ENCODE results near the gene C3orf38. TPM values are rescaled to one million over a fixed set of nuclear protein-coding genes. Genes with fewer than 3 reads are reported as not detected.
A peak's percentile ranks its signal among the peaks of the same experiment; 100 is the strongest.
"Not testable (repeated sequence)": the region's sequence is repeated elsewhere in the genome, so short reads cannot be mapped to it uniquely, and the experiment has no call there.

Gene C3orf38
- 20.3 and 24.5 TPM in 2 replicates for total RNA-seq (2012; rRNA removed)

GRCh38 chr3:88149509-88150362, at the start of gene C3orf38:
Gene C3orf38 (plus strand): TSS chr3:88149959. CDS start chr3:88150053, 94 bp downstream.
- no peaks in the 10 kb centered on the region for H3K27me3 ChIP-seq (ENCODE audit: control insufficient read depth, insufficient read depth, low read length)
- no peaks in the 10 kb centered on the region for H3K9me3 ChIP-seq (replicated peaks; ENCODE audit: low read length)
- peak within 1 kb of the TSS; percentile 97 for H3K4me3 ChIP-seq (ENCODE audit: low read length)
- peak within 1 kb of the TSS; percentile 96 for H3K9ac ChIP-seq (ENCODE audit: low read depth, low read length)
- H3K36me3 ChIP-seq (ENCODE audit: insufficient read depth, low read length) = peaks cover 8% of the 10 kb centered on the region
- peaks cover 9% of the 10 kb centered on the region for H3K4me1 ChIP-seq (ENCODE audit: control insufficient read depth, insufficient read depth, low read length)
- peak within 1 kb of the TSS; percentile 92 for H3K4me2 ChIP-seq (ENCODE audit: low read length)

GRCh38 chr3:88101142-88101541, 48.6 kb upstream of the C3orf38 start:
- peaks cover 4% of the 10 kb centered on the region for H3K36me3 ChIP-seq (ENCODE audit: insufficient read depth, low read length)
- no peak overlapping the region for H3K4me2 ChIP-seq (ENCODE audit: low read length)
- H3K4me3 ChIP-seq (ENCODE audit: low read length) = no peak overlapping the region
- H3K9ac ChIP-seq (ENCODE audit: low read depth, low read length) = no peak overlapping the region
- H3K27me3 ChIP-seq (ENCODE audit: control insufficient read depth, insufficient read depth, low read length) = no peaks in the 10 kb centered on the region
- H3K4me1 ChIP-seq (ENCODE audit: control insufficient read depth, insufficient read depth, low read length) = peaks cover 5% of the 10 kb centered on the region
- no peaks in the 10 kb centered on the region for H3K9me3 ChIP-seq (replicated peaks; ENCODE audit: low read length)

- Histone ChIP-seq H3K4me1 (ENCODE audit: control insufficient read depth, insufficient read depth, low read length) (peaks cover 5% of the 10 kb centered on the region), H3K4me3 (ENCODE audit: low read length) (no peak overlapping the region), H3K9ac (ENCODE audit: low read depth, low read length) (no peak overlapping the region), H3K27me3 (ENCODE audit: control insufficient read depth, insufficient read depth, low read length) (no peaks in the 10 kb centered on the region), H3K9me3 (replicated peaks; ENCODE audit: low read length) (no peaks in the 10 kb centered on the region), H3K4me2 (ENCODE audit: low read length) (no peak overlapping the region), H3K36me3 (ENCODE audit: insufficient read depth, low read length) (no peaks in the 10 kb centered on the region)
Measured at GRCh38 chr3:88105325-88105724, 44.4 kb upstream of the C3orf38 start.

- Histone ChIP-seq H3K9me3 (replicated peaks; ENCODE audit: low read length) (no peaks in the 10 kb centered on the region), H3K4me2 (ENCODE audit: low read length) (no peak overlapping the region), H3K27me3 (ENCODE audit: control insufficient read depth, insufficient read depth, low read length) (no peaks in the 10 kb centered on the region), H3K36me3 (ENCODE audit: insufficient read depth, low read length) (peaks cover 13% of the 10 kb centered on the region), H3K9ac (ENCODE audit: low read depth, low read length) (no peak overlapping the region), H3K4me1 (ENCODE audit: control insufficient read depth, insufficient read depth, low read length) (no peaks in the 10 kb centered on the region), H3K4me3 (ENCODE audit: low read length) (no peak overlapping the region)
Measured at GRCh38 chr3:88112289-88112688, 37.5 kb upstream of the C3orf38 start.

- peaks cover 17% of the 10 kb centered on the region for H3K36me3 ChIP-seq (ENCODE audit: insufficient read depth, low read length)
- no peak overlapping the region for H3K9ac ChIP-seq (ENCODE audit: low read depth, low read length)
- peaks cover 3% of the 10 kb centered on the region for H3K4me1 ChIP-seq (ENCODE audit: control insufficient read depth, insufficient read depth, low read length)
- H3K4me2 ChIP-seq (ENCODE audit: low read length) = peak overlapping the region; percentile 7
- no peak overlapping the region for H3K4me3 ChIP-seq (ENCODE audit: low read length)
- H3K9me3 ChIP-seq (replicated peaks; ENCODE audit: low read length) = no peaks in the 10 kb centered on the region
- H3K27me3 ChIP-seq (ENCODE audit: control insufficient read depth, insufficient read depth, low read length) = no peaks in the 10 kb centered on the region
Measured at GRCh38 chr3:88113311-88114162, 36.2 kb upstream of the C3orf38 start.

- no peak overlapping the region for H3K4me2 ChIP-seq (ENCODE audit: low read length)
- H3K4me3 ChIP-seq (ENCODE audit: low read length) = no peak overlapping the region
- H3K4me1 ChIP-seq (ENCODE audit: control insufficient read depth, insufficient read depth, low read length) = peaks cover 3% of the 10 kb centered on the region
- H3K9me3 ChIP-seq (replicated peaks; ENCODE audit: low read length) = no peaks in the 10 kb centered on the region
- no peak overlapping the region for H3K9ac ChIP-seq (ENCODE audit: low read depth, low read length)
- no peaks in the 10 kb centered on the region for H3K27me3 ChIP-seq (ENCODE audit: control insufficient read depth, insufficient read depth, low read length)
- peaks cover 17% of the 10 kb centered on the region for H3K36me3 ChIP-seq (ENCODE audit: insufficient read depth, low read length)
Measured at GRCh38 chr3:88114878-88115549, 34.7 kb upstream of the C3orf38 start.

- Histone ChIP-seq H3K4me1 (ENCODE audit: control insufficient read depth, insufficient read depth, low read length) (peaks cover 3% of the 10 kb centered on the region), H3K9ac (ENCODE audit: low read depth, low read length) (no peak overlapping the region), H3K9me3 (replicated peaks; ENCODE audit: low read length) (no peaks in the 10 kb centered on the region), H3K4me3 (ENCODE audit: low read length) (no peak overlapping the region), H3K36me3 (ENCODE audit: insufficient read depth, low read length) (peaks cover 17% of the 10 kb centered on the region), H3K4me2 (ENCODE audit: low read length) (no peak overlapping the region), H3K27me3 (ENCODE audit: control insufficient read depth, insufficient read depth, low read length) (no peaks in the 10 kb centered on the region)
Measured at GRCh38 chr3:88117683-88118082, 32.1 kb upstream of the C3orf38 start.

- H3K27me3 ChIP-seq (ENCODE audit: control insufficient read depth, insufficient read depth, low read length); H3K9me3 ChIP-seq (replicated peaks; ENCODE audit: low read length); H3K9ac ChIP-seq (ENCODE audit: low read depth, low read length); H3K4me2 ChIP-seq (ENCODE audit: low read length); H3K4me3 ChIP-seq (ENCODE audit: low read length); H3K4me1 ChIP-seq (ENCODE audit: control insufficient read depth, insufficient read depth, low read length): not testable (repeated sequence)
- H3K36me3 ChIP-seq (ENCODE audit: insufficient read depth, low read length) = peaks cover 17% of the 10 kb centered on the region
Measured at GRCh38 chr3:88118603-88119002, 31.2 kb upstream of the C3orf38 start.

GRCh38 chr3:88123526-88123925, 26.2 kb upstream of the C3orf38 start:
- H3K4me1 ChIP-seq (ENCODE audit: control insufficient read depth, insufficient read depth, low read length) = no peaks in the 10 kb centered on the region
- no peak overlapping the region for H3K4me2 ChIP-seq (ENCODE audit: low read length)
- H3K27me3 ChIP-seq (ENCODE audit: control insufficient read depth, insufficient read depth, low read length) = no peaks in the 10 kb centered on the region
- H3K4me3 ChIP-seq (ENCODE audit: low read length) = no peak overlapping the region
- no peaks in the 10 kb centered on the region for H3K36me3 ChIP-seq (ENCODE audit: insufficient read depth, low read length)
- no peaks in the 10 kb centered on the region for H3K9me3 ChIP-seq (replicated peaks; ENCODE audit: low read length)
- H3K9ac ChIP-seq (ENCODE audit: low read depth, low read length) = no peak overlapping the region

- H3K36me3 ChIP-seq (ENCODE audit: insufficient read depth, low read length) = peaks cover 12% of the 10 kb centered on the region
- no peak overlapping the region for H3K9ac ChIP-seq (ENCODE audit: low read depth, low read length)
- no peak overlapping the region for H3K4me2 ChIP-seq (ENCODE audit: low read length)
- peaks cover 17% of the 10 kb centered on the region for H3K4me1 ChIP-seq (ENCODE audit: control insufficient read depth, insufficient read depth, low read length)
- no peak overlapping the region for H3K4me3 ChIP-seq (ENCODE audit: low read length)
- H3K27me3 ChIP-seq (ENCODE audit: control insufficient read depth, insufficient read depth, low read length) = no peaks in the 10 kb centered on the region
- no peaks in the 10 kb centered on the region for H3K9me3 ChIP-seq (replicated peaks; ENCODE audit: low read length)
Measured at GRCh38 chr3:88131695-88132094, 18.1 kb upstream of the C3orf38 start.

- Histone ChIP-seq H3K36me3 (ENCODE audit: insufficient read depth, low read length) (peaks cover 20% of the 10 kb centered on the region), H3K4me1 (ENCODE audit: control insufficient read depth, insufficient read depth, low read length) (peaks cover 22% of the 10 kb centered on the region), H3K4me2 (ENCODE audit: low read length) (no peak overlapping the region), H3K9me3 (replicated peaks; ENCODE audit: low read length) (no peaks in the 10 kb centered on the region), H3K27me3 (ENCODE audit: control insufficient read depth, insufficient read depth, low read length) (no peaks in the 10 kb centered on the region), H3K4me3 (ENCODE audit: low read length) (no peak overlapping the region), H3K9ac (ENCODE audit: low read depth, low read length) (no peak overlapping the region)
Measured at GRCh38 chr3:88132894-88133293, 16.9 kb upstream of the C3orf38 start.
